Urinary bladder (tissue), 4 donors: ENCODE data around the gene HELZ. TPM values are rescaled to one million over a fixed set of nuclear protein-coding genes. Genes with fewer than 3 reads are reported as not detected.
A peak's percentile ranks its signal among the peaks of the same experiment; 100 is the strongest.
"Not testable (repeated sequence)": the region's sequence is repeated elsewhere in the genome, so short reads cannot be mapped to it uniquely, and the experiment has no call there.

Experiments
- DNase-seq: peaks from one replicate; pipeline ENCODE4 v3.0.0-alpha.2; 2015; ENCODE audit errors: extremely low spot score
- H3K27ac ChIP-seq: one replicate; pipeline ENCODE4 v1.5.1; 2013; ENCODE audit warnings: low read depth, mild to moderate bottlenecking, moderate library complexity
- H3K36me3 ChIP-seq: one replicate; pipeline ENCODE4 v1.6.1; 2013; ENCODE audit warnings: mild to moderate bottlenecking, moderate library complexity; ENCODE audit not compliant: insufficient read depth
- H3K4me1 ChIP-seq: one replicate; pipeline ENCODE4 v1.6.1; 2013; ENCODE audit warnings: mild to moderate bottlenecking, moderate library complexity; ENCODE audit not compliant: insufficient read depth
- H3K4me3 ChIP-seq: one replicate; pipeline ENCODE4 v1.5.1; 2013; ENCODE audit warnings: low read depth, low read length
- WGBS: extraction: QIAGEN DNeasy Blood & Tissue Kit; methylation state at CpG from one replicate; pipeline ENCODE4 v1.1.7; 2013; 5-methylcytosine and 5-hydroxymethylcytosine counted together
- polyA plus RNA-seq: library from polyadenylated mRNA; stranded (reverse); fragments of 200-250 nt; gene quantifications from one replicate; pipeline ENCODE4 v1.2.3, GENCODE V29; 2013
- total RNA-seq: library from RNA; depleted of rRNA; stranded (reverse); fragments of >200 nt; gene quantifications from one replicate; pipeline ENCODE4 v1.2.3, GENCODE V29; 2014
- donor health status: healthy with polysubstance abuse.
- donor health status: healthy.

HELZ gene, protein sequence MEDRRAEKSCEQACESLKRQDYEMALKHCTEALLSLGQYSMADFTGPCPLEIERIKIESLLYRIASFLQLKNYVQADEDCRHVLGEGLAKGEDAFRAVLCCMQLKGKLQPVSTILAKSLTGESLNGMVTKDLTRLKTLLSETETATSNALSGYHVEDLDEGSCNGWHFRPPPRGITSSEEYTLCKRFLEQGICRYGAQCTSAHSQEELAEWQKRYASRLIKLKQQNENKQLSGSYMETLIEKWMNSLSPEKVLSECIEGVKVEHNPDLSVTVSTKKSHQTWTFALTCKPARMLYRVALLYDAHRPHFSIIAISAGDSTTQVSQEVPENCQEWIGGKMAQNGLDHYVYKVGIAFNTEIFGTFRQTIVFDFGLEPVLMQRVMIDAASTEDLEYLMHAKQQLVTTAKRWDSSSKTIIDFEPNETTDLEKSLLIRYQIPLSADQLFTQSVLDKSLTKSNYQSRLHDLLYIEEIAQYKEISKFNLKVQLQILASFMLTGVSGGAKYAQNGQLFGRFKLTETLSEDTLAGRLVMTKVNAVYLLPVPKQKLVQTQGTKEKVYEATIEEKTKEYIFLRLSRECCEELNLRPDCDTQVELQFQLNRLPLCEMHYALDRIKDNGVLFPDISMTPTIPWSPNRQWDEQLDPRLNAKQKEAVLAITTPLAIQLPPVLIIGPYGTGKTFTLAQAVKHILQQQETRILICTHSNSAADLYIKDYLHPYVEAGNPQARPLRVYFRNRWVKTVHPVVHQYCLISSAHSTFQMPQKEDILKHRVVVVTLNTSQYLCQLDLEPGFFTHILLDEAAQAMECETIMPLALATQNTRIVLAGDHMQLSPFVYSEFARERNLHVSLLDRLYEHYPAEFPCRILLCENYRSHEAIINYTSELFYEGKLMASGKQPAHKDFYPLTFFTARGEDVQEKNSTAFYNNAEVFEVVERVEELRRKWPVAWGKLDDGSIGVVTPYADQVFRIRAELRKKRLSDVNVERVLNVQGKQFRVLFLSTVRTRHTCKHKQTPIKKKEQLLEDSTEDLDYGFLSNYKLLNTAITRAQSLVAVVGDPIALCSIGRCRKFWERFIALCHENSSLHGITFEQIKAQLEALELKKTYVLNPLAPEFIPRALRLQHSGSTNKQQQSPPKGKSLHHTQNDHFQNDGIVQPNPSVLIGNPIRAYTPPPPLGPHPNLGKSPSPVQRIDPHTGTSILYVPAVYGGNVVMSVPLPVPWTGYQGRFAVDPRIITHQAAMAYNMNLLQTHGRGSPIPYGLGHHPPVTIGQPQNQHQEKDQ (N-terminal part only)
- total RNA-seq (129 TPM), polyA plus RNA-seq (7.8 TPM)

DNA sequence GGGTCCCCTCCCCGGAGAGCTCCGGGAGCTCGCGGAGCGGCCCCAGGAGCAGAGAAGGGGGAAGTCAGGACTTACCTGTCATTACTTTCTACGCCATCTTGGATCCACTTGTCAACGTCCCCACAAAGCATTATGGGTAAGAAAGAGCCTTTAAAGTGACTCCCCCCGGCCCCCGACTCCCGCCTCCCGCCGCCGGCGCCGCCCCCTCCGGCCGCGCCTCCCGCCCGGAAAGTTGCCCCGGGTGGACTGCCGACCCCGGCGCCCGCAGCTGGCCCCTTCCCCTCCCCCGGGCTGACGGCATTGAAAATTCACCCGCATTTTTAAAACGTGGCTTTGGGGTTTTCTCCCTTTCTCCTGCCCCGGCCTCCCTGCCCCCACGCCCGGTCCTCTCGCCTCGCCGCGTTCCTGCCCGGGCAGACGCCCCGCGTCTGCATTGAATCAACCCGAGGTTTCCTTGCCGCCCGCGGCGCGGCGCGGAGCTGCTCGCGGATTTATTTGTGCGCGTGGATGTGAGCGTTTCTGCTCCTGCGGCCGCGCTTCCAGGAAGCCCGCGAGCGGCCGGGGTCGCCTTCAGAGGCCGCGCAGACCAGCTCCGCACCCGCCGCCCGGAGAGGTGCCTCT is at the start of gene HELZ:
HELZ (minus strand) TSS at position 124 of the 621 bp plus-strand sequence. CDS start 26,392 bp downstream, outside the sequence.
- under 1% methylated on average over 67 of the region's 67 CpGs for WGBS
- DNase-seq = peak; percentile 73
- Histone ChIP-seq H3K4me1 (no peaks in the 10 kb centered on the region), H3K4me3 (peak within 1 kb of the TSS; percentile 100), H3K27ac (peak within 1 kb of the TSS; percentile 78), H3K36me3 (no peaks in the 10 kb centered on the region)

DNA sequence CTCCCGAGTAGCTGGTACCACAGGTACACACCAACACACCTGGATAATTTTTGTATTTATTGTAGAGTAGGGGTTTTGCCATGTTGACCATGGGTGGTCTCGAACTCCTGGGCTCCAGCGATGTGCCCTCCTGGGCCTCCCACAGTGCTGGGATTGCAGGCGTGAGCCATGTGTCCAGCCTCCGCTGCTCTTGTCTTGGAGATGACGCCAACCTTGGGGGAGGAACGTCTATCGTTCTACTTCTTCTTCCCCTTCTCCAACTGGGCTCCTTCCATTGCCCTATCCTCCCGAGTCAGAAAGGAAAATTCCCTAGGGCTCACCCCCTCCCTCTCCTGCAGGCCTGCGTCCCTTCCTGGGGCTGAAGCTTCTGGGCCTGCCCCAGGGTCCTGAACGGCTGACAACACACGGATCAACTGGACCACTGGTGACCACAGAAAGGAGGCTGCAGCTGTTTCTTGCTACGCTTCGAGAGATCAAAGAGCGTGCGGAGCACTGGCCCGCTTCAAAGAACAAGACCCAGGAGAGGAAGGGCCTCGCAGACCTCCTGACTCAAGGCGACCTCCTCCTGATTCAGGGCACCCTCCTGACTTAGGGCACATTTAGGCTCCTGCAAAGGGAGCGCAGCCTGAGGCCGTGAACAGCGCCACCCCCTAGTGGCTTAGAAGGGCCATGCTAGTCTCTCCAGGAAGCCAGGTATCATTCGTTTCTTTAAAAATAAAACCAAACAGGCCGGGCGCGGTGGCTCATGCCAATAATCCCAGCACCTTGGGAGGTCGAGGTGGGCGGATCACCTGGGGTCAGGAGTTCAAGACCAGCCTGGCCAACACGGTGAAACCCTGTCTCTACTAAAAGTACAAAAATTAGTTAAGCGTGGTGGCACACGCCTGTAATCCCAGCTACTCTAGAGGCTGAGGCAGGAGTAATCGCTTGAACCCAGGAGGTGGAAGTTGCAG is 48.5 kb upstream of the HELZ start:
- WGBS = 60% methylated on average over 32 of the region's 32 CpGs
- DNase-seq = no peak
- Histone ChIP-seq H3K27ac (no peak overlapping the region), H3K4me3 (no peak overlapping the region), H3K4me1 (no peaks in the 10 kb centered on the region), H3K36me3 (no peaks in the 10 kb centered on the region)

DNA sequence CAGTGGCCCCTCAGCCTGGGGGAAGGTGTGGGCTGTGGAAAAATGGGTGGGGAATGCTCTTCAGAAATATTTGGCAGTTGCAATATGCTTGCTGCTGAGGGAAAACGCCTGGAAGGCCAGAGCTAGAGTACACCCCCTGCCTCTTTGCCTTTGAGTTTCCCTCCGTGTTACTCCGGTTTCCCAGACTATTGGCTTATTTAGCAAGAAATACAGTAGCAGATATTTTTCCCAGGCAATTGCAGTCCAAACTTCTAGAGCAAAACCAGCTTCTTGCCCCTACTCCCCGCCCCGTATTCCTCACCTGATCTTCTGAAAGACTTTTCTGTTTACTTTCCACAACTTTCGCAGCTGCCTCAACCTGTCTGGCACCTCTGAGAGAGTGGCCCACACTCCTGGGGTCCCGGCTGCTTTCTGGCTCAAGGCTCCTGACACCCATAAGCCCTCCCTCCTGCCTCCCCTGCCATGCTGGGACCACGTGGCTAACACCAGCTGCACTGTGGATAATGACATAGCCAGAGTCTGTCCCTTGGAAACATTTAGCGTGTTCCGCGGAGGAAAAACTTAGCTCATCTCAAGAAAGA is 45.8 kb upstream of the HELZ start:
- DNase-seq = no peak
- WGBS = 66% methylated on average over 11 of the region's 11 CpGs
- H3K27ac ChIP-seq = no peak overlapping the region
- no peak overlapping the region for H3K4me3 ChIP-seq
- no peaks in the 10 kb centered on the region for H3K4me1 ChIP-seq
- no peaks in the 10 kb centered on the region for H3K36me3 ChIP-seq

DNA sequence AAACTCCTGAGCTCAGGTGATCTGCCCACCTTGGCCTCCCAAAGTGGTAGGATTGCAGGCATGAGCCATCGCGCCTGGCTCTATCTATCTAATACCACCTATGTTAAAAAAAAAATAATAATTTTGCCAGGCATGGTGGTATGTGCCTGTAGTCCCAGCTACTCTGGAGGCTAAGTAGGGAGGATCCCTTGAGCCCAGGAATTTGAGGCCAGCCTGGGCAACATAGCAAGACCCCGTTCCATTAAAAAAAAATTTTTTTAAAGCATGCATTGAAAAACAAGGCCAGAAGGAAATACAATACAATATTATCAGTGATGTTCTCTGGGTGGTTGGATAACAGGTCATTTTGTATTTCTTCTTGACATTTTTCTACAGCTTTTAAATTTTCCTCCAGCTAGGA is 45.2 kb upstream of the HELZ start:
- no peak overlapping the region for H3K27ac ChIP-seq
- WGBS = 88% methylated on average over 3 of the region's 3 CpGs
- H3K4me1 ChIP-seq = no peaks in the 10 kb centered on the region
- DNase-seq = no peak
- H3K36me3 ChIP-seq = no peaks in the 10 kb centered on the region
- H3K4me3 ChIP-seq = no peak overlapping the region

DNA sequence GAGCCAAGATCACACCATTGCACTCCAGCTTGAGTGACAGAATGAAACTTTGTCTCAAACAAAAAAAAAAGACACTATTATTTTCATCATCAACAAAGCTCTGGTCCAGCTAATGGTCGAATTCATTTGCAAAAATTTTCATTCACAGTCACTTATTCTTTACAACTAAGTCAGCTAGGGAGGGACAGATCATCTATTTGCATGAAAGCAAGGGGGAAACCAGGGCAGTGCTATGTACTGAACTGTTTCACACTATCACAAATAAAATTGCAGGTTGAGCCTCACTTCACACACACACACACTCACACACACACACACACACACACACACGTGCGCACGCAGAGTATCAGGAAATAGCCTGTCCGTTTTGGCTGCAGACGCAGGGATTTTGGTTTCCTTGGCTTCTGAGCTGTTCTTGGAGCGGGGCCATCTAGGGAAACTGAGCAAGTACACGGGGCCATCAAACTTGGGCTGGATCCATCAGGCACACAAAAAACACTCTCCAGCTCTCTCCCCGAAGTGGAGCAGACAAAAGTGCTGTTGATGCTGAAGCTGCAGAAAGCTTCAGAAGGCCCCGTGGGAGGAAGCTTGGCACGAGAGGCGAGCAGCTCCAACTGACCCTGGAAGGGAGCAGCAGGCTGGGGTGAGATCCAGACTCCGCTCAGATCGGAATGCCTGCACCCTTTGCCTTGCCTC is 44.3 kb upstream of the HELZ start:
- Histone ChIP-seq H3K27ac (no peak overlapping the region), H3K4me3 (no peak overlapping the region), H3K36me3 (no peaks in the 10 kb centered on the region), H3K4me1 (no peaks in the 10 kb centered on the region)
- WGBS = 9% methylated on average over 14 of the region's 14 CpGs
- DNase-seq = peak; percentile 80

DNA sequence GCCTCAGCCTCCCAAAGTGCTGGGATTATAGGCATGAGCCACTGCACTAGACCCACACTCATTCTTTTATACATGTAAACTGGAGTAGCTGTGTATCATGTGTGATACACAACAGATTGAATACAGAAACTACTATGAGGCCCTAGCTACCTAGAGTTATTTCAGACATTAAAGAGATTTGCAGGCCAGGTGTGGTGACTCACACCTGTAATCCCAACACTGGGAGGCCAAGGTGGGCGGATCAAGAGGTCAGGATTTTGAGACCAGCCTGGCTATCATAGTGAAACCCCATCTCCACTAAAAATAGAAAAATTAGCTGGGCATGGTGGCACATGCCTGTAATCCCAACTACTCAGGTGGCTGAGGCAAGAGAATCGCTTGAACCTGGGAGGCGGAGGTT is 41.8 kb upstream of the HELZ start:
- WGBS = 76% methylated on average over 3 of the region's 3 CpGs
- H3K27ac ChIP-seq, H3K4me3 ChIP-seq, H3K36me3 ChIP-seq, H3K4me1 ChIP-seq, DNase-seq: not testable (repeated sequence)

DNA sequence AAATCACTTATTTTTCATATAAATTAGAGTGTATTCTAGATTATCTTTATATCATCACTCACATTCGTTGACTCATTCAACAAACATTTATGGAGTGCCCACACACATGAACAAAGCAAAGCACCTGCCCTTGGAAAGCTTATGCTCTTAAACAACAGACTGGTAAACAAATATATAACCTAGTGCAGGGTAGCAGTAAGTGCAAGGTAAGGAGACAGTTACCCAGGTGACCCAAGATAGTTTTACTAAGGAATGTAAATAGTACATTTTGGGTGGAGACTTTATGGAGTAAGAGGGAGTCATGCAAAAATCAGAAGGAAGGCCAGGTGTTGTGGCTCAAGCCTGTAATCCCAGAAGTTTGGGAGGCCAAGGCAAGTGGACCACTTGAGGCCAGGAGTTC is 40.4 kb upstream of the HELZ start:
- Histone ChIP-seq H3K36me3 (no peaks in the 10 kb centered on the region), H3K4me1 (no peaks in the 10 kb centered on the region), H3K4me3 (no peak overlapping the region), H3K27ac (no peak overlapping the region)
- no peak for DNase-seq
- 74% methylated on average over 1 of the region's 1 CpG for WGBS

DNA sequence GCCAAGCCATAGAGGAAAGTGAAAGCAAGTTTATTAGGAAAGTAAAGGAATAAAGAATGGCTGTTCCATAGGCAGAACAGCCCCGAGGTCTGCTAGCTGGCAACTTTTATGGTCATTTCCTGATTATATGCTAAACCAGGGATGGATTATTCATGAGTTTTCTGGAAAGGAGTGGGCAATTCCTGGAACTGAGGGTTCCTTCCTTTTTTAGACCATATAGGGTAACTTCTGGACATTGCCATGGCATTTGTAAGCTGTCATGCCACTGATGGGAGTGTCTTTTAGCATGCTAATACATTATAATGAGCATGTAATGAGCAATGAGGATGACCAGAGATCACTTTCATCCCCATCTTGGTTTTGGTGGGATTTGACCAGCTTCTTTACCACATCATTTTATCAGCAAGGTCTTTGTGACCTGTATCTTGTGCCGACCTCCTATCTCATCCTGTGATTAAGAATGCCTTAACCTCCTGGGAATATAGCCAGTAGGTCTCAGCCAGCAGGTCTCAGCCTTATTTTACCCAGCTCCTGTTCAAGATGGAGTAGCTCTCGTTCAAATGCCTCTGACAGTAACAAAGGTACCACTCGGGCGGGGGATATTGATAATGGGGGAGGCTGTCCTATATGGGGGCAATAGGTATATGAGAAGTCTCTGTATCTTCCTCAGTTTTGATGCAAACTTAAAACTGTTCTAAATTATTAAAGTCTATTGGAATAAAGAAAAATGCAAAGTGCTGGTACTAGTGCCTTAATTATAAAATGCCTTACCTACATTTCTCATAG is 38.9 kb upstream of the HELZ start:
- no peak overlapping the region for H3K4me3 ChIP-seq
- no peak for DNase-seq
- H3K36me3 ChIP-seq = no peaks in the 10 kb centered on the region
- no peaks in the 10 kb centered on the region for H3K4me1 ChIP-seq
- no peak overlapping the region for H3K27ac ChIP-seq
- 72% methylated on average over 5 of the region's 5 CpGs for WGBS

DNA sequence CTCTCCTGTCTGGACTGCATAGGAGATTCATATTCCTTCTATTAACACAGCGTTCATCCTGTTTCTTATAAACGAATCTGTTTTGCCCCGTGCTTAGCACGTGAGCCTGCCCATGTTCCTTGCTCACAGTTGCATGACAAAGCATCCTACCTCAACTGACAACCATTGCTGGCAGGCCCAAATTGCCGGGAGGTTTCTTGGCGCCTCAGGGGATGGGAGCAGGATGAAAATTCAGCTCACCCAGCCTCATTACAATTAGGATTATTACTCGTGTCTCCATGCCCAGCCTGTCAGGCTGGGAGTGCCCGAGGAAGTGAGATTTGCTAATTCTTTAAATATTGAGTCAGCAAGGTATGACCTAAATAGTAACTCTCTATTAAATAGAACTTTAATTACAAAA is 36.7 kb upstream of the HELZ start:
- no peaks in the 10 kb centered on the region for H3K36me3 ChIP-seq
- no peak overlapping the region for H3K27ac ChIP-seq
- 67% methylated on average over 8 of the region's 8 CpGs for WGBS
- no peaks in the 10 kb centered on the region for H3K4me1 ChIP-seq
- no peak overlapping the region for H3K4me3 ChIP-seq
- DNase-seq = no peak

DNA sequence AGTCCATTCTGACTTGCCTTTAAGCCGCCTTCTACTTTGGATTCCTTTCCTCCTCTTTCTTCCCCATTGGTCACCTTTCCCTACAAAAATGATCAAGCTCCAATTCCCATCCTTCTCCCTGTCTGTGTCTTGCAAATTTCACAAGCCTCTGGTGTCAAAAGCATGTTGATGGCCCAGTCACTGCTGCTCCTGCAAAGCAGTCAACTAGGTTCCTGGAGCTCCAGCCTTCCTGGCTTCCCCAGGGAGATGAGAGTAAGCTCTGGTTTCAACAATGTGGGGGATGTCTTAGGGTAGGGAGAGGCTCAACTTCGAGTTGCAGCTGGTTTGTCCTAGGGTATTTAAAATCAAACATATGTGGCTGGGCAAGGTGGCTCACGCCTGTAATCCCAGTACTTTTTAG is 36.1 kb upstream of the HELZ start:
- no peaks in the 10 kb centered on the region for H3K36me3 ChIP-seq
- no peak for DNase-seq
- 72% methylated on average over 3 of the region's 3 CpGs for WGBS
- no peak overlapping the region for H3K27ac ChIP-seq
- no peak overlapping the region for H3K4me3 ChIP-seq
- no peaks in the 10 kb centered on the region for H3K4me1 ChIP-seq

DNA sequence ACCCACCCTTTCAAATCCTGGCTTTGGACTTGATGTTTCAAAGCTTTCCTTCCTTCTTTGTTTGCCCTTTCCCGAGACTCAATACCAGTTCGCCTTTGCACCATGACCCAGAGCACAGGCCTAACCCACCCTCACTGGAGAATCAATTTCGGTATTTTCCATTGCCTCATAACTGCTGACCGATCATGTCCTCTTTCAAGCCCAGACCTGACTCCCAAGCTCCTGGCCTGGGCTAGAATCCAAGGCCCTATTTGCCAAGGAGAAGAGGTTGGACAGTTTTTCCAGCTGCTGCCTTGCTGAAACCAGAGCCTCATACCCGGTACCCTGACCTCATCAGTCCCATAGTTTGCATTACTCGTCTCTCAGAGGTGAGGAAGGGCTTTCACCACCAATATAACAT is 35.3 kb upstream of the HELZ start:
- Histone ChIP-seq H3K27ac (peak overlapping the region; percentile 41), H3K4me3 (no peak overlapping the region), H3K4me1 (no peaks in the 10 kb centered on the region), H3K36me3 (no peaks in the 10 kb centered on the region)
- DNase-seq = no peak
- WGBS = 68% methylated on average over 6 of the region's 6 CpGs
